HG03565 (cell line): ENCODE data around the gene MTX3.

Experiments
- ATAC-seq: cut with Tn5 transposase; IDR thresholded peaks from one replicate; pipeline ENCODE4 v1.9.1; 2021; ENCODE audit warnings: mild to moderate bottlenecking, moderate library complexity; ENCODE audit not compliant: unreplicated experiment

Gene MTX3

DNA sequence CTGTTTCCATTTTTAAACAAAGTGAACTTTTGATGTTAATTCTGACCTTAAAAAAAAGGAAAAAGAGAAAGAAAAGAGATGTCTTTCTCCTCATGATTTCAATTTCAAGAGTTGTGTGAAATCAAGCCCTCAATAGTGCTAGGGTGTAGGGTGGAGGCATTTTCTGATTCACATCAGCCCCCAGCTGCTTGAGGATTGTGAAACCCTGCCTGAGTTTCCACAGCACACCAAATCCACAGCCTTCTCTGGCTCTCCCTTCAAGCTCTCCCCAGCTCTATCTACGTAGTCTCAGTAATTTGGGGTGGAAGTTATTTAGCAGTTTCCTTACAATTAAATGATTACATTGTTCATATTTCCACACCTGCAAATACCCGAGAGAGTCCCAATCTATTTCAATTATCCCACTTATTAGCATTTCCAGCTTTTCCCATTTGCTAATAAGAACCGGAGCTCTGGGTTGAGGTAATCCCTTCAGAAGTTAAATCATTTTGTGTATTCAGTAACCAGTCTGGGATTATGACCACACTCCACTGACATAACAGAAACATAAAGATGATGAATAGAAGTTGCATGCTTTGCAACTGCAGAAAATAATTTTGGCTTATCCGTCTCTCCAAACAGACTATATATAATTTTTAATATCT is 54.9 kb downstream of the MTX3 start:
- ATAC-seq, result no peak

- ATAC-seq, result no peak
Observed at GRCh38 chr5:79934681-79935080, 56.4 kb downstream of the MTX3 start.

- ATAC-seq, result no peak
Observed at GRCh38 chr5:79932510-79933504, 58.3 kb downstream of the MTX3 start.

GRCh38 chr5:79931866-79932265 is 59.2 kb downstream of the MTX3 start:
- ATAC-seq, result no peak

DNA sequence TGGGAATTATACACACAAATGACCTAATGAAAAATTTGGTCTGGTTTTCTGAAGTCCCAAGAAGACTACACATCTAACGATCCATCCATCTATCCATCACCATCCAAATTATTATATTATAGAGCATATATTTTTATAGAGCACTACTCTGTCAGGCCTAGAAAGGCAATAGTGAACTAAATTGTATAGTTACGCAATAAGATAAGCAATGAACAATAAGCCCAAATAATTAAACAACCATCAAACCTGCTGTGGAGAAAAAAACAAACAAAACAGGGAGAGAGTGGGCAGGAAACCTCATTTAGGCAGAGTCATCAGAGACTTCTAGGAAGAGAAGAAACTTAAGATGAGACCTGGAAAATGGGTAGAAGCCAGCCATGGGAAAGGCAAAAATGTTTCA is 59.7 kb downstream of the MTX3 start:
- no peak for ATAC-seq

DNA sequence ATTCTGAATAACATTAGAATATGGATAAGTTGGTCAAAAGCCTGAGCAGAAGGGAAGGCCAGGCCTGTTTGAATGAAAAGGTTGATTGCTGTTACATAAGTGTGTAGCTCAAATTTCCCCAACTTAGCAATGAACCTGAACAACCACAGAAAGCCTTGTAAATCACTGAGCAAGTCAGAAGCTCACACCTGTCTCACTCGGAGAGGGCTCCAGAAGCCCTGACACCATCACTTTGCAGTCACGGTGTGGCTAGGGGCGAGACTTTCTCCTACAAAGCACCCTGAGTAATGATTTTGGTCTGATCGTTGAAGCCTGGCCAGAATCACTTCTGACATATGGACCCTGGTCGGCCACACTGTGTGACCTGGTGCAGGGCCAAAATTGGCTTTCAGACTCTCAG is 62.0 kb downstream of the MTX3 start:
- ATAC-seq, result no peak
